Activated naive CD4-positive, alpha-beta T cell treated with anti-CD3 and anti-CD28 coated beads for 36 hours (primary cell): Measurements from ENCODE around the gene NEU4. TPM values are rescaled to one million over a fixed set of nuclear protein-coding genes. Genes with fewer than 3 reads are reported as not detected.
A peak's percentile ranks its signal among the peaks of the same experiment; 100 is the strongest.
"Not testable (repeated sequence)": the region's sequence is repeated elsewhere in the genome, so short reads cannot be mapped to it uniquely, and the experiment has no call there.

Experiments
- CTCF ChIA-PET: fragments of 350-600 bp; sonication (Branson Sonifier 250); formaldehyde crosslinking; loops from one replicate; lab custom pipeline; 2021; ENCODE audit warnings: antibody characterized with exemption; lab: Charles Lee
- DNase-seq: peaks from one replicate; pipeline ENCODE4 v3.0.0-alpha.2; 2020
- H3K27ac Mint-ChIP-seq: one replicate; pipeline ENCODE4 v1.8.0; 2021; ENCODE audit warnings: mild to moderate bottlenecking, mixed read lengths
- H3K27me3 Mint-ChIP-seq: one replicate; pipeline ENCODE4 v1.8.0; 2021; ENCODE audit warnings: low read depth, mixed read lengths
- H3K36me3 Mint-ChIP-seq: one replicate; pipeline ENCODE4 v1.8.0; 2021; ENCODE audit warnings: low read depth, mixed read lengths
- H3K4me1 Mint-ChIP-seq: one replicate; pipeline ENCODE4 v1.8.0; 2021; ENCODE audit warnings: low read depth, mixed read lengths
- H3K4me3 Mint-ChIP-seq: one replicate; pipeline ENCODE4 v1.8.0; 2021; ENCODE audit warnings: mild to moderate bottlenecking, moderate library complexity, mixed read lengths
- H3K9me3 Mint-ChIP-seq: one replicate; pipeline ENCODE4 v1.8.0; 2021; ENCODE audit warnings: mixed read lengths
- intact Hi-C: fragments of 100-400 bp; cut with micrococcal nuclease; formaldehyde crosslinking; loops from one replicate; pipeline ENCODE4 v1.15.1; 2023
- total RNA-seq, 2 experiments: library from RNA; stranded (reverse); gene quantifications; one replicate each; pipeline ENCODE4 v1.2.3, GENCODE V29; 2021

The NEU4 gene
- total RNA-seq, 2 experiments from 2014 or later, result not detected

GRCh38 chr2:241804326-241805229, 4.4 kb upstream of the NEU4 start:
- H3K4me3 Mint-ChIP-seq, result peak overlapping the region; percentile 48
- CTCF ChIA-PET, result interaction anchor here (1.3 to 1.5 kb wide), 2 partner anchors 64 to 74 kb away, joined by 6 read pairs; no protein-coding TSS in a partner anchor
- H3K27me3 Mint-ChIP-seq, result peaks cover 8% of the 10 kb centered on the region
- H3K9me3 Mint-ChIP-seq, result no peaks in the 10 kb centered on the region
- intact Hi-C loops, result loop anchor here (5.0 kb wide), 2 partner anchors 38 to 53 kb away; partner anchors contain the start of gene PDCD1
- no peak overlapping the region for H3K27ac Mint-ChIP-seq
- DNase-seq, result peak; percentile 25
- H3K4me1 Mint-ChIP-seq, result peaks cover 12% of the 10 kb centered on the region
- no peaks in the 10 kb centered on the region for H3K36me3 Mint-ChIP-seq

- intact Hi-C loops, H3K36me3 Mint-ChIP-seq, H3K27ac Mint-ChIP-seq, H3K9me3 Mint-ChIP-seq, H3K27me3 Mint-ChIP-seq, H3K4me3 Mint-ChIP-seq, DNase-seq, CTCF ChIA-PET: not testable (repeated sequence)
- H3K4me1 Mint-ChIP-seq, result peaks cover 12% of the 10 kb centered on the region
These were observed 2.8 kb upstream of the NEU4 start for GRCh38 chr2:241806217-241806616.

GRCh38 chr2:241808051-241808720, 807 bp upstream of the NEU4 start:
- no peak for DNase-seq
- intact Hi-C loops, result no loop called here
- Mint-ChIP-seq H3K36me3 (no peaks in the 10 kb centered on the region), H3K4me3 (no peak overlapping the region), H3K27me3 (peaks cover 8% of the 10 kb centered on the region), H3K4me1 (peaks cover 12% of the 10 kb centered on the region), H3K27ac (no peak overlapping the region), H3K9me3 (no peaks in the 10 kb centered on the region)
- CTCF ChIA-PET, result no interaction called here

GRCh38 chr2:241809383-241810306, 652 bp downstream of the NEU4 start:
- Mint-ChIP-seq H3K27ac (no peak overlapping the region), H3K36me3 (no peaks in the 10 kb centered on the region), H3K4me1 (peaks cover 4% of the 10 kb centered on the region), H3K9me3 (no peaks in the 10 kb centered on the region), H3K27me3 (peaks cover 3% of the 10 kb centered on the region), H3K4me3 (no peak overlapping the region)
- CTCF ChIA-PET, result no interaction called here
- no peak for DNase-seq
- intact Hi-C loops, result no loop called here

GRCh38 chr2:241810307-241811200, 1.6 kb downstream of the NEU4 start:
- CTCF ChIA-PET, result no interaction called here
- no peaks in the 10 kb centered on the region for H3K4me1 Mint-ChIP-seq
- no peaks in the 10 kb centered on the region for H3K36me3 Mint-ChIP-seq
- intact Hi-C loops, result no loop called here
- no peaks in the 10 kb centered on the region for H3K27me3 Mint-ChIP-seq
- H3K9me3 Mint-ChIP-seq, result no peaks in the 10 kb centered on the region
- no peak overlapping the region for H3K4me3 Mint-ChIP-seq
- H3K27ac Mint-ChIP-seq, result no peak overlapping the region
- no peak for DNase-seq

GRCh38 chr2:241811201-241811951, 2.4 kb downstream of the NEU4 start:
- Mint-ChIP-seq H3K27ac (no peak overlapping the region), H3K9me3 (no peaks in the 10 kb centered on the region), H3K4me3 (no peak overlapping the region), H3K4me1 (no peaks in the 10 kb centered on the region), H3K27me3 (no peaks in the 10 kb centered on the region), H3K36me3 (no peaks in the 10 kb centered on the region)
- no peak for DNase-seq
- CTCF ChIA-PET, result no interaction called here
- intact Hi-C loops, result no loop called here

- H3K4me3 Mint-ChIP-seq, result no peak overlapping the region
- no peaks in the 10 kb centered on the region for H3K4me1 Mint-ChIP-seq
- CTCF ChIA-PET, result no interaction called here
- DNase-seq, result no peak
- H3K9me3 Mint-ChIP-seq, result no peaks in the 10 kb centered on the region
- no peak overlapping the region for H3K27ac Mint-ChIP-seq
- no peaks in the 10 kb centered on the region for H3K36me3 Mint-ChIP-seq
- H3K27me3 Mint-ChIP-seq, result no peaks in the 10 kb centered on the region
- intact Hi-C loops, result no loop called here
These were observed 3.1 kb downstream of the NEU4 start for GRCh38 chr2:241811952-241812729.

GRCh38 chr2:241812730-241813643, 4.0 kb downstream of the NEU4 start:
- Mint-ChIP-seq H3K9me3 (no peaks in the 10 kb centered on the region), H3K4me1 (peaks cover 3% of the 10 kb centered on the region), H3K4me3 (no peak overlapping the region), H3K36me3 (no peaks in the 10 kb centered on the region), H3K27me3 (peaks cover 3% of the 10 kb centered on the region), H3K27ac (no peak overlapping the region)
- intact Hi-C loops, result no loop called here
- no peak for DNase-seq
- CTCF ChIA-PET, result no interaction called here

GRCh38 chr2:241813644-241814392, 4.8 kb downstream of the NEU4 start:
- no peaks in the 10 kb centered on the region for H3K36me3 Mint-ChIP-seq
- H3K27ac Mint-ChIP-seq, result no peak overlapping the region
- intact Hi-C loops, result no loop called here
- peaks cover 3% of the 10 kb centered on the region for H3K27me3 Mint-ChIP-seq
- DNase-seq, result no peak
- no peak overlapping the region for H3K4me3 Mint-ChIP-seq
- H3K4me1 Mint-ChIP-seq, result peaks cover 3% of the 10 kb centered on the region
- CTCF ChIA-PET, result no interaction called here
- no peaks in the 10 kb centered on the region for H3K9me3 Mint-ChIP-seq
